MM.1S (cell line): ENCODE measurements around the gene BTBD8.

Experiments used
- DNase-seq: peaks from one replicate; pipeline ENCODE4 v3.0.0-alpha.2; 2015
- H2AFZ ChIP-seq: fragments of 300-600 bp; sonication (generic); 2 replicates; pipeline ENCODE4 v1.6.0; 2016; ENCODE audit warnings: antibody characterized with exemption, low read length
- H3F3A ChIP-seq: fragments of 300-600 bp; sonication (generic); 2 replicates; pipeline ENCODE4 v1.6.1; 2016; ENCODE audit warnings: mild to moderate bottlenecking, antibody characterized with exemption, low read length, moderate library complexity, mixed read lengths; ENCODE audit not compliant: insufficient read depth
- H3K27ac ChIP-seq: fragments of 300-600 bp; sonication (generic); 2 replicates; pipeline ENCODE4 v1.5.1; 2016; ENCODE audit warnings: mild to moderate bottlenecking, low read length
- H3K27me3 ChIP-seq: fragments of 300-600 bp; sonication (generic); replicated peaks from 2 replicates; pipeline ENCODE4 v1.6.0; 2016; ENCODE audit warnings: low read length; ENCODE audit not compliant: insufficient read depth
- H3K36me3 ChIP-seq: fragments of 300-600 bp; sonication (generic); replicated peaks from 2 replicates; pipeline ENCODE4 v1.6.1; 2016; ENCODE audit warnings: mild to moderate bottlenecking, low read length, mixed read lengths; ENCODE audit not compliant: insufficient read depth
- H3K4me1 ChIP-seq: fragments of 300-600 bp; sonication (generic); 2 replicates; pipeline ENCODE4 v1.6.1; 2016; ENCODE audit warnings: low read length, mixed read lengths
- H3K4me2 ChIP-seq: fragments of 300-600 bp; sonication (generic); 2 replicates; pipeline ENCODE4 v1.6.0; 2016; ENCODE audit warnings: low read depth, low read length
- H3K4me3 ChIP-seq: fragments of 300-600 bp; sonication (generic); 2 replicates; pipeline ENCODE4 v1.5.1; 2016; ENCODE audit warnings: low read length, mixed read lengths
- H3K79me2 ChIP-seq: fragments of 300-600 bp; sonication (generic); 2 replicates; pipeline ENCODE4 v1.6.1; 2016; ENCODE audit warnings: mixed run types, low read length, mixed read lengths
- H3K9ac ChIP-seq: fragments of 300-600 bp; sonication (generic); 2 replicates; pipeline ENCODE4 v1.6.1; 2016; ENCODE audit warnings: low read length, mixed read lengths
- H3K9me2 ChIP-seq: fragments of 300-600 bp; sonication (generic); replicated peaks from 2 replicates; pipeline ENCODE4 v1.6.1; 2016; ENCODE audit warnings: mild to moderate bottlenecking, low read length, mixed read lengths; ENCODE audit not compliant: insufficient read depth
- H3K9me3 ChIP-seq: fragments of 300-600 bp; sonication (generic); replicated peaks from 2 replicates; pipeline ENCODE4 v1.6.1; 2016; ENCODE audit warnings: mild to moderate bottlenecking, low read length, mixed read lengths; ENCODE audit not compliant: insufficient read depth
- H4K20me1 ChIP-seq: fragments of 300-600 bp; sonication (generic); 2 replicates; pipeline ENCODE4 v1.6.1; 2016; ENCODE audit warnings: mild to moderate bottlenecking, low read length, moderate library complexity, mixed read lengths; ENCODE audit not compliant: insufficient read depth
- EZH2 ChIP-seq: fragments of 300-600 bp; sonication (generic); optimal IDR thresholded peaks from 2 replicates; pipeline ENCODE3; 2017; ENCODE audit warnings: low read depth, mild to moderate bottlenecking, antibody characterized with exemption, low read length, mixed read lengths
- EZH2phosphoT487 ChIP-seq: fragments of 300-600 bp; sonication (generic); IDR thresholded peaks from 2 replicates; pipeline ENCODE4 v1.6.1; 2018; ENCODE audit warnings: antibody characterized with exemption, low read length
- TF ChIP-seq, protein P1 (sequence below): fragments of 300-600 bp; sonication (generic); IDR thresholded peaks from 2 replicates; pipeline ENCODE4 v1.5.1; 2016; ENCODE audit warnings: antibody characterized with exemption, low read length, mixed read lengths

BTBD8 gene

DNA sequence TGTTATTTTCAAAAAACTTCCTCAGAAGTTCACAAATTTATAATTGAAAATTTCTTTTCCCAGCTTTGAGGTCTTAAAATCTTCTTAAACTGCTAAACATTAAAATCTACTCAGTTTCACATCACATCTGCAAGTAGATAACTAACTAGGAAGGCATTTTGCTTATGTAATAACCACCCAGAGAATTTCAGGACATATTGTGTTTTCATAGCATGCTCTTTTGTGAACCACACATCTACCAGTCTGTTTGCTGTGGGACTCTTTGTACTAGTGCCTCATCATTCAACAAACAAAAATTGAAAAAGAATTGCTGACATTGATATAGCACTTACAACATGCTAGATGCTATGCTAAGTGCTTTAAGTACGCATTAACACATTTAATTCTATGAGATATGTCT, 105.9 kb downstream of the BTBD8 start:
- H3K4me3 ChIP-seq = no peak overlapping the region
- H3K4me1 ChIP-seq = 0 out of 2 replicates have a peak, but pooled peaks cover 7% of the 10 kb centered on the region
- H3K36me3 ChIP-seq = no peaks in the 10 kb centered on the region
- H3K27me3 ChIP-seq = no peaks in the 10 kb centered on the region
- no peaks in the 10 kb centered on the region for H3K9me2 ChIP-seq
- H3K9ac ChIP-seq = no peak overlapping the region
- no peak for DNase-seq
- H3F3A ChIP-seq = no peaks in the 10 kb centered on the region
- TF ChIP-seq, protein P1, sequence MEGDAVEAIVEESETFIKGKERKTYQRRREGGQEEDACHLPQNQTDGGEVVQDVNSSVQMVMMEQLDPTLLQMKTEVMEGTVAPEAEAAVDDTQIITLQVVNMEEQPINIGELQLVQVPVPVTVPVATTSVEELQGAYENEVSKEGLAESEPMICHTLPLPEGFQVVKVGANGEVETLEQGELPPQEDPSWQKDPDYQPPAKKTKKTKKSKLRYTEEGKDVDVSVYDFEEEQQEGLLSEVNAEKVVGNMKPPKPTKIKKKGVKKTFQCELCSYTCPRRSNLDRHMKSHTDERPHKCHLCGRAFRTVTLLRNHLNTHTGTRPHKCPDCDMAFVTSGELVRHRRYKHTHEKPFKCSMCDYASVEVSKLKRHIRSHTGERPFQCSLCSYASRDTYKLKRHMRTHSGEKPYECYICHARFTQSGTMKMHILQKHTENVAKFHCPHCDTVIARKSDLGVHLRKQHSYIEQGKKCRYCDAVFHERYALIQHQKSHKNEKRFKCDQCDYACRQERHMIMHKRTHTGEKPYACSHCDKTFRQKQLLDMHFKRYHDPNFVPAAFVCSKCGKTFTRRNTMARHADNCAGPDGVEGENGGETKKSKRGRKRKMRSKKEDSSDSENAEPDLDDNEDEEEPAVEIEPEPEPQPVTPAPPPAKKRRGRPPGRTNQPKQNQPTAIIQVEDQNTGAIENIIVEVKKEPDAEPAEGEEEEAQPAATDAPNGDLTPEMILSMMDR = no peak
- TF ChIP-seq EZH2phosphoT487 = no peak
- no peaks in the 10 kb centered on the region for H3K9me3 ChIP-seq
- no peak overlapping the region for H3K27ac ChIP-seq
- H3K79me2 ChIP-seq = no peaks in the 10 kb centered on the region
- H4K20me1 ChIP-seq = no peaks in the 10 kb centered on the region
- H3K4me2 ChIP-seq = no peak overlapping the region
- H2AFZ ChIP-seq = no peak overlapping the region

DNA sequence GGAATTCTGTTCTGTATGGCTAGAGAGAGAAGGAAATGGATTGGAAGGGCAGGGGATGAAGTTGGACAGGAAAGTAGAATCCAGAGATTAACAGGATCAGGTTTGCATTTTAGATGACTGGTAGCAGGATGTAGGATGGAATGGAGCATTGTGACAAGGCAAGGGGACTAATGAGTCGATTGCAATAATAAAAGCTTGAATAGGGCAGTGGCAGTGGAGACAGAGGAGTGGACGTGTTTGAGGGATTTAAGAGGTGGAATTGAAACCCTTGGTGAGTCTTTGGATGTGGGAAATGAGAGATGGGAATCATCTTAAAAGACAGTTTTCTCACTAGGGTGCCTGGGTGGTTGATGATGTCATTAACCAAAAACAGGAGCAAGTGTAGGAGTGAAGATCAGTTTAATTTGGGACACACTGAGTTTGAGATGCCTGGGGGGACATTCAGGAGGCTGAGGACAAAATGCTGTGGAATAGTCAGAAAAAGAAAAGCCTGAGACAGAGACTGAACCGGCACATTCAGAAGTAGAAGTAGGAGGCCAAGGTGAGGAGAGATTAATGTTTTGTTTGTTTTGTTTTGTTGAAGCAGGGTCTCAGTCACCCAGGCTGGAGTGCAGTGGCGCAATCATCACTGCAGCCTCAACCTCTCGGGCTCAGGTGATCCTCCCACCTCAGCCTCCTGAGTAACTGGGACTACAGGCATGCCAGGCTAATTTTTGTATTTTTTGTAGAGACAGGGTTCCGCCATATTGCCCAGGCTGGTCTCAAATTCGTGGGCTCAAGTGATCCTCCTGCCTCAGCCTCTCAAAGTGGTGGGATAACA, 108.5 kb downstream of the BTBD8 start:
- Histone ChIP-seq H3K27me3 (no peaks in the 10 kb centered on the region), H3K27ac (no peak overlapping the region), H3F3A (no peaks in the 10 kb centered on the region), H3K9ac (no peak overlapping the region), H3K9me3 (no peaks in the 10 kb centered on the region), H3K36me3 (no peaks in the 10 kb centered on the region), H3K9me2 (no peaks in the 10 kb centered on the region), H3K4me2 (no peak overlapping the region), H4K20me1 (no peaks in the 10 kb centered on the region), H3K79me2 (no peaks in the 10 kb centered on the region), H3K4me3 (no peak overlapping the region), H2AFZ (no peak overlapping the region), H3K4me1 (no peaks in the 10 kb centered on the region)
- TF ChIP-seq EZH2 = no peak
- TF ChIP-seq, protein P1 = no peak
- no peak for TF ChIP-seq EZH2phosphoT487
- no peak for DNase-seq

DNA sequence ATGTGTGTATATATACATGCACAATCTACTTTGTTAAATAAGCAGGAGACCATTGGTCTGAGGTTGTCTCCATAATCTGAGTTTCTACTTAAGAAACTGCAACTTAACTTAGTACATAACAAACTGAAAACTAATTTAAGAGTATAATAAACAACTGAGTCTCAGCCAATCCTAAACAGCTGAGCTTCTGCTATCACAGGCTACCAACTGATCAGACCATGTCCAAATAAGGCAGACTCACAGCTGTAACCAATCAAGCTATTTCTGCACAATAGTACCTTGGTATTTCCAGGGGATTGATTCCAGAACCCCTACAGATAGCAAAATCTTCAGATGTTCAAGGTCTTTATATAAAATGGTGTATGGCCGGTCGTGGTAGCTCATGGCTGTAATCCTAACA, 111.6 kb downstream of the BTBD8 start:
- H2AFZ ChIP-seq = no peak overlapping the region

More for the DNA sequence above, 111.6 kb downstream of the BTBD8 start:
- H4K20me1 ChIP-seq = no peaks in the 10 kb centered on the region
- H3K9ac ChIP-seq = no peak overlapping the region
- H3K79me2 ChIP-seq = no peaks in the 10 kb centered on the region
- DNase-seq = no peak
- no peaks in the 10 kb centered on the region for H3F3A ChIP-seq
- TF ChIP-seq, protein P1 = no peak
- TF ChIP-seq EZH2phosphoT487 = no peak
- no peak for TF ChIP-seq EZH2
- no peaks in the 10 kb centered on the region for H3K9me2 ChIP-seq
- H3K4me3 ChIP-seq = no peak overlapping the region
- H3K4me1 ChIP-seq = no peaks in the 10 kb centered on the region
- H3K27ac ChIP-seq = no peak overlapping the region
- H3K36me3 ChIP-seq = no peaks in the 10 kb centered on the region
- H3K27me3 ChIP-seq = no peaks in the 10 kb centered on the region
- no peaks in the 10 kb centered on the region for H3K9me3 ChIP-seq
- no peak overlapping the region for H3K4me2 ChIP-seq
